HepG2 (cell line): Measurements from ENCODE around the gene SCGB1C2.

Source experiments
- CTCF ChIP-seq: sonication (generic); formaldehyde crosslinking; IDR thresholded peaks from 2 replicates; pipeline ENCODE4 v1.5.0; 2020; ENCODE audit warnings: mild to moderate bottlenecking, missing genetic modification reagents, moderate library complexity
- MAX ChIP-seq: IDR thresholded peaks from 2 replicates; pipeline ENCODE4 v1.6.1; 2012; ENCODE audit warnings: inconsistent platforms
- SRF ChIP-seq: IDR thresholded peaks from 2 replicates; pipeline ENCODE4 v1.6.1; 2011; ENCODE audit warnings: mild to moderate bottlenecking, low read depth, low read length, moderate library complexity
- ZBTB4 ChIP-seq: sonication (generic); formaldehyde crosslinking; IDR thresholded peaks from 2 replicates; pipeline ENCODE4 v1.4.0; 2020; ENCODE audit warnings: missing genetic modification reagents, mild to moderate bottlenecking, borderline replicate concordance
- TF ChIP-seq, protein P1 (sequence below): sonication (generic); formaldehyde crosslinking; conservative IDR thresholded peaks from 2 replicates; pipeline ENCODE4 v1.4.0; 2020; ENCODE audit warnings: missing genetic modification reagents

DNA sequence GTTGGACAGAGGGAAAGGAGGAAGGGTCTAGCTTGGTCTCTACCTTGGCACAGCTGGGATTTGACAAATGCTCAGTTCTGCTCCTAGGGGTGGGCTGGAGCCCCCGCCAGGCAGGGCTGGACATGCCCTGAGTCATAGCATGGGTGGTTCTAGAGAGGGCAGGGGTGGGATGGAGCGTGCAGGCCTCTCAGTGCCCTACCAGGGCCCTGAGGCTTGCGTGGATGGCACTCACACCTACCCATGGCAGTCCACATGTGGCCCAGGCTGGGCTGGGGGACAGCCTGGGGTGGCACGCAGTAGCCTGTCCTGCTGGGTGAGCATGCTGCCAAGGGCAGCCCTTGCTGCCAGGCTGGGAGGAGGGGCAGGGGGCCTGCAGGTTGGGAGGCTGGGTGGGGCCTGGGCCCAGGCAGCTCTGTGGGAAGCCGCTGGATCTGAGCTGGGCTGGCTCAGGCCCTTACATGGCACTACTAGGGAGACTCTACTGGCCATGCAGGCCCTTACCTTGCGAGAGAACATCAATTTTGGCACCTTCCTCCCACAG lies 32.8 kb downstream of the SCGB1C2 start:
- no peak for TF ChIP-seq MAX
- no peak for TF ChIP-seq CTCF (CRISPR knock-in tag)
- TF ChIP-seq, protein P1, sequence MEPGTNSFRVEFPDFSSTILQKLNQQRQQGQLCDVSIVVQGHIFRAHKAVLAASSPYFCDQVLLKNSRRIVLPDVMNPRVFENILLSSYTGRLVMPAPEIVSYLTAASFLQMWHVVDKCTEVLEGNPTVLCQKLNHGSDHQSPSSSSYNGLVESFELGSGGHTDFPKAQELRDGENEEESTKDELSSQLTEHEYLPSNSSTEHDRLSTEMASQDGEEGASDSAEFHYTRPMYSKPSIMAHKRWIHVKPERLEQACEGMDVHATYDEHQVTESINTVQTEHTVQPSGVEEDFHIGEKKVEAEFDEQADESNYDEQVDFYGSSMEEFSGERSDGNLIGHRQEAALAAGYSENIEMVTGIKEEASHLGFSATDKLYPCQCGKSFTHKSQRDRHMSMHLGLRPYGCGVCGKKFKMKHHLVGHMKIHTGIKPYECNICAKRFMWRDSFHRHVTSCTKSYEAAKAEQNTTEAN (CRISPR knock-in tag): no peak
- no peak for TF ChIP-seq ZBTB4 (CRISPR knock-in tag)
- TF ChIP-seq SRF: no peak
